Calu3 (cell line): ENCODE data around the gene STIM1. TPM values are rescaled to one million over a fixed set of nuclear protein-coding genes. Genes with fewer than 3 reads are reported as not detected.
"Not testable (repeated sequence)": the region's sequence is repeated elsewhere in the genome, so short reads cannot be mapped to it uniquely, and the experiment has no call there.

ENCODE experiments used
- BruUV-seq: library from RNA; stranded (reverse); fragments of 400-500 nt; replicated peaks from 2 replicates; lab custom pipeline; 2021; lab: Mats Ljungman, UMichigan
- CTCF ChIA-PET: fragments of 300-600 bp; sonication (Branson Sonifier 250); formaldehyde crosslinking; loops from one replicate; lab custom pipeline; 2022; ENCODE audit warnings: antibody characterized with exemption; lab: Charles Lee
- DNase-seq: peaks from one replicate; pipeline ENCODE4 v3.0.0; 2022
- H3K27ac Mint-ChIP-seq: one replicate; pipeline ENCODE4 v1.8.0; 2022; ENCODE audit warnings: mixed read lengths; ENCODE audit not compliant: unreplicated experiment
- H3K27me3 Mint-ChIP-seq: one replicate; pipeline ENCODE4 v1.8.0; 2022; ENCODE audit warnings: mixed read lengths; ENCODE audit not compliant: unreplicated experiment
- H3K36me3 Mint-ChIP-seq: one replicate; pipeline ENCODE4 v1.8.0; 2022; ENCODE audit warnings: mild to moderate bottlenecking, moderate library complexity, mixed read lengths; ENCODE audit not compliant: insufficient read depth, unreplicated experiment
- H3K4me1 Mint-ChIP-seq: one replicate; pipeline ENCODE4 v1.8.0; 2022; ENCODE audit warnings: mild to moderate bottlenecking, low read depth, mixed read lengths; ENCODE audit not compliant: unreplicated experiment
- H3K4me3 Mint-ChIP-seq: one replicate; pipeline ENCODE4 v1.8.0; 2022; ENCODE audit warnings: mild to moderate bottlenecking, low read depth, moderate library complexity, mixed read lengths; ENCODE audit not compliant: unreplicated experiment
- H3K9me3 Mint-ChIP-seq: one replicate; pipeline ENCODE4 v1.8.0; 2022; ENCODE audit warnings: low read depth, mixed read lengths; ENCODE audit not compliant: unreplicated experiment
- CTCF ChIP-seq: fragments of 200-600 bp; IDR thresholded peaks from one replicate; pipeline ENCODE4 v1.8.0; 2022; ENCODE audit warnings: antibody characterized with exemption; ENCODE audit not compliant: unreplicated experiment
- intact Hi-C: fragments of 100-400 bp; cut with micrococcal nuclease; formaldehyde crosslinking; loops from one replicate; pipeline ENCODE4 v1.10.0; 2022; ENCODE audit not compliant: unreplicated experiment
- total RNA-seq: library from RNA; stranded (reverse); gene quantifications from 2 replicates; pipeline ENCODE4 v1.2.3, GENCODE V29; 2022

Gene STIM1
- total RNA-seq, 1 experiment from 2014 or later: 60.1 TPM

- Mint-ChIP-seq H3K4me1 (peaks cover 50% of the 10 kb centered on the region), H3K4me3 (peak overlapping the region; percentile 12), H3K9me3 (no peaks in the 10 kb centered on the region), H3K27me3 (no peaks in the 10 kb centered on the region), H3K36me3 (peaks cover 19% of the 10 kb centered on the region), H3K27ac (no peak overlapping the region)
- BruUV-seq: no TSS peak
- CTCF ChIA-PET: interaction anchor here (0.7 to 1.0 kb wide), 2 partner anchors 19 to 195 kb away, joined by 4 to 5 read pairs; no protein-coding TSS in a partner anchor
- no peak for TF ChIP-seq CTCF
- no peak for DNase-seq
- intact Hi-C loops: no loop called here
Measured at GRCh38 chr11:3860375-3860774, 4.9 kb downstream of the STIM1 start.

- Mint-ChIP-seq H3K4me3 (peak overlapping the region; percentile 12), H3K36me3 (peaks cover 14% of the 10 kb centered on the region), H3K27ac (peak overlapping the region; percentile 6), H3K4me1 (peaks cover 56% of the 10 kb centered on the region)
- BruUV-seq, H3K27me3 Mint-ChIP-seq, intact Hi-C loops, H3K9me3 Mint-ChIP-seq: not testable (repeated sequence)
- CTCF ChIA-PET: interaction anchor here (0.7 to 1.0 kb wide), 2 partner anchors 19 to 195 kb away, joined by 4 to 5 read pairs; no protein-coding TSS in a partner anchor
- DNase-seq: peak; percentile 45
Measured at GRCh38 chr11:3860898-3861393, 5.5 kb downstream of the STIM1 start.

- Mint-ChIP-seq H3K9me3 (no peaks in the 10 kb centered on the region), H3K27ac (no peak overlapping the region), H3K4me3 (no peak overlapping the region), H3K4me1 (peaks cover 63% of the 10 kb centered on the region), H3K36me3 (peaks cover 7% of the 10 kb centered on the region), H3K27me3 (no peaks in the 10 kb centered on the region)
- DNase-seq: no peak
- no peak for TF ChIP-seq CTCF
- CTCF ChIA-PET: no interaction called here
- intact Hi-C loops: no loop called here
- BruUV-seq: no TSS peak
Measured at GRCh38 chr11:3861683-3862082, 6.2 kb downstream of the STIM1 start.

- Mint-ChIP-seq H3K27ac (no peak overlapping the region), H3K4me3 (no peak overlapping the region), H3K9me3 (no peaks in the 10 kb centered on the region), H3K36me3 (no peaks in the 10 kb centered on the region), H3K4me1 (peaks cover 40% of the 10 kb centered on the region), H3K27me3 (no peaks in the 10 kb centered on the region)
- DNase-seq: no peak
- CTCF ChIA-PET: interaction anchor here (0.9 to 3.1 kb wide), 2 partner anchors 10 to 11 kb away, joined by 6 to 10 read pairs; partner anchors contain the start of gene STIM1
- no peak for TF ChIP-seq CTCF
- intact Hi-C loops: no loop called here
- no TSS peak for BruUV-seq
Measured at GRCh38 chr11:3865388-3866193, 10.1 kb downstream of the STIM1 start.
